ENCODE data around the gene EPHB1. TPM values are rescaled to one million over a fixed set of nuclear protein-coding genes. Genes with fewer than 3 reads are reported as not detected.
"Not testable (repeated sequence)": the region's sequence is repeated elsewhere in the genome, so short reads cannot be mapped to it uniquely, and the experiment has no call there.

EPHB1 gene
- polyA plus RNA-seq, 4 donors, result 4.4 to 5.9 (median 5.7) TPM

DNA sequence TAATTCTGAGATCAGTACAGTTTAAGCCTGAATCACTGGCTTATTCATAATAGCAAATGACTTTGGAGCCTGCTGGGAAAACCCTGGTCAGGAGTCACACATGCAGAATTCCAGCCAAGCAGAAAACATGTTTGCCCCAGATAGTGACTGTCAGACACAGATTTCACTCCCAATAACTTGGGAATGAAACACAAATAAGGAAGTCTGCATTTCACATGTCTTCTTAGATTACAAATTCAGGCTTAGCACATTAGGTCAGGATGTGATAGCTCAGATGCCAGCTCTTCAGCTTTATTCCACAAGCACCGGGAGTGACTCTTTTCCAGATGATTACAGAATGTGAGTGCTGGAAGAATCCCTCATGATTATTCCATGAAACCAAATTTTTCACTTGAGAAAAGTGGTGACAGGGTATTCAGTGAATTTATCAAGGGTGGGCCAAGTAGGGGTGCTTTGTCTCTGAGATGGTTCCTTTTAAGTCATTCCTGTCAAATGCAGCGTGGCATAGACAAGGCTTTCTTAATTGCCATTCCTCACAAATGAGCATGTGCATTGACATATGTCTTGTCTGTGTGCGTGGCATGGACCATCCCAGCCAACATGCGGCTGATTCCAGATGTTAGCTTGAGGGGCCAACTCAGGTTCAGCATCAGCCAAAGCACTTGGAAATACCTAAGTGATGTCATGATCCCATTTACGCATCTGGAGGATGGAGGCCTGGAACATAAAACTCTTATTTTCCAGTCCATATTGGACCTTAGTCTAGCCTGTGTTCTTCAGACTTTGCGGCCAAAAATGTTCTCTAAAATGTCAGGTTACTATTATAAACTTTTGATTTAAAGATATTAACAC lies 191.0 kb downstream of the EPHB1 start:
- no peak for DNase-seq (ENCODE audit: low read depth in 4 of 4, low spot score in 2 of 4)

DNA sequence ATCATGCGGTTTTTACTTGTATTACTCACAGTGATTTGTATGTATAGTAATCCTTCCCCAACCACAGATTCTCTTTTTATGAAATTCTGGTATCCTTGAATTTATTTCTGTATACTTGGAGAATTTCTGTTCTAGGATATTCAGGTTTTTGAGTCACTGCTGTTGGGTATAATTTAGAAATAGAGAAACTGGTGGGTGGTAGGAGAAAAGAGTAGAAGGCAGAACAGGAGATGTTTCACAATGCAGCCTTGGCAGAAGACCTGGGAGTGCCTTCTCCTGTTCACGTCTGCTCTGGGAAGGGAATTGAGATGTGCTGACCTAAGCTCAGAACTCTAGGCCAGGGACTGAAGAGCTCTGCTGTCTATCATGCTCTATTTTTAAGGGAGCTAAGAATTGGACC lies 193.6 kb downstream of the EPHB1 start:
- no peak for DNase-seq (ENCODE audit: low read depth in 4 of 4, low spot score in 2 of 4)

DNA sequence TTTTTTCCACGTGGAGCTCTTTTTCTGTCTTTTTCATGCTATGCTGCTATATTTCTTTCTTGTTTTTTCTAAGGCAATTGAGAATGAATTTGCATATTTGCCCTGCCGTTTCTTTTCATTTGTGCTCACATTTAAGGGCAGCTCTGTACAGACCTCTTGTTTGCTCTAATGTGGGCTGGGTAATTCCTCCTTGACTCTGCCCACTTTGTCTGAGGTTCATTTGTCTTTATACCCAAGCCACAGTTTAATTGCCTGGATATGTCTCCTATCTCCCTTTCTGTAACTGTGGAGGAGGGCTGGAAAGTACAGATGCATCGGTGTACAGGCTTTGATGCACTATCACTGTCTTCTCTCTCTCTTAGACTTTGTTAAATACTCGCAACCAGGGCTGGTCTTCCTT lies 195.9 kb downstream of the EPHB1 start:
- DNase-seq (ENCODE audit: low read depth in 4 of 4, low spot score in 2 of 4), result no peak

DNA sequence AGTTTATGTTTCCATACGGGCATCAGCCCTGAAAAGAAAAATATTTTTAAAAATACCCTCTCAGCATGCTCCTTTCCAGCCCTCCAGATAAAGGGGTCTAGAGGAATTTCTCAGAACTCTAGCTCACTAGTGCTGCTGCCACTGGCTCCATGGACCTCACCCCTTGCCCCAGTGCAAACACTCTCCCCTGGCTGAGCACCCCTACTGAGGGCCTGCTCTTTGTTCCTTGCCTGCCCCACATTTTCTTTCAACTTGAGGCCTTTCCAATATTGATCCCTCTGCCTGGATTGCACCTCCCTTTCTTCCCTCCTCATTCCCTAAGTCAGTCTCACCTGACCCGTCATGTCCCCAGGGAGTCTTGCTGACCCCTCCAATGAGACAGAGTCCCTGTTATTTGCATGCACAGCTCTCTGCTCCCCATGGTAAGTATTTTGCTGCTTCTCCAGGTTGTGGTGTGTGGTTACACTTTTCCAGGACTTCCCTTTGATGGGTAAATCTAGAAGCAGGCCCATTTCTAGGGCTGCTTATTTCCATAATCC lies 196.5 kb downstream of the EPHB1 start:
- DNase-seq (ENCODE audit: low read depth in 4 of 4, low spot score in 2 of 4), result no peak

DNA sequence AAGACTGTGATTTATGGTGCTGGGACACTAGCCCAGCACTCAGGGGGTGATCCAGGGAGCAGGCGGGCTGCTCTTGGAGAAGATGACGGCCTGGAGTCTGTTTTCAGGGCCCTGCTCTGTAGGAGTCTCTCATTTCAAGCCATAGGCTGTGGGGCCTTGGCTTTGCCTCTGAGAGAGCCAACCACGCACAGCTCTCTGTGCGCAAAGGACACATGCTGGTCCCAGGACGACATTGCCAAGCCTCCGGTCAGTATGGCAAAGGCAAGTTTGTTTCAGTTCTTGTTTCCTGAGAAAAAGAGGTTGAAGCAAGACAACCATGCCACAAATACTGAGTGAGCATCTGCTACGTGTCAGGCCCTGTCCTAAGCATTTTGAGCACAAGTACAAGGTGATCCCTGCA lies 197.1 kb downstream of the EPHB1 start:
- DNase-seq (ENCODE audit: low read depth in 4 of 4, low spot score in 2 of 4), result no peak

DNA sequence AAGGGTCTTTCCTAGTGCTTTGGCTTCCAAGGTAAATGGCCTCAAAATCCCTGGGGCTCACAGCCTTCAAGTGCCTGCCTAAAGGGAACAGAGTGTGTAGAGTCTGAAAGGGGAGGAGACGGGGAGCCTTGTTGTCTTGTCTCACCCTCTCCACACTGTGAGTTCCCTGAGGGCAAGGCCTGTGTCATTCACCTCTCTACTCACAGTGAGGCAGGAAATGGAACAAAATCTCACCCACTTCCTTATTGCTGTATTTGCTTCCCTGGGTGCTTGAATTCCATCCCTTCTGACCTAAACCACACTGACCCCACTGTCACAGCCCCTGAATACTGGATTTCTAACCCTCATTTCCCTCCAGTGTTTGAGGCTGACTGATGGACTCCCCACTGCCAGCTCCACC lies 197.5 kb downstream of the EPHB1 start:
- no peak for DNase-seq (ENCODE audit: low read depth in 4 of 4, low spot score in 2 of 4)

DNA sequence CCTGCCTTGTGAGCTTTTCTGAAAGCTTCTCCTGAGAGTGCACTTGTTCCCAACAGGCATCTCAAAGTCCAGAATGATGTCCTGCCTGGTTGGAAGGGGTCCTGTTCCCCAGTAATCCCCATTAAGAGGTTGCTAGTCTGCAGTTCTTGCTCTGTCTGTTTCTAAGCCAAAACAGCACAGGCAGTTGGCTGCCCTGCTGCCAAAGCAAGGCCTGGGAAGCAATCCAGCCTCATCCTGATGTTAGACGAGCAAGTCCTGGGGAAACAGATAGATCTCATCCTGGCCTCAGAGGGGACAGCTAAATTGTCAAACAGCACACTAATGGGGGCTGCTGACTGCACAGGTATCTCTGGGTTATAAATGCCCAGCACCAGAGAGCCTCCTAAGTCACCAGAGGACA lies 198.0 kb downstream of the EPHB1 start:
- no peak for DNase-seq (ENCODE audit: low read depth in 4 of 4, low spot score in 2 of 4)

- no peak for DNase-seq (ENCODE audit: low read depth in 4 of 4, low spot score in 2 of 4)
Measured at GRCh38 chr3:134998158-134998557, 203.1 kb downstream of the EPHB1 start.

GRCh38 chr3:134998855-134999254 lies 203.8 kb downstream of the EPHB1 start:
- DNase-seq (ENCODE audit: low read depth in 4 of 4, low spot score in 2 of 4), result no peak

GRCh38 chr3:135000465-135000864 lies 205.4 kb downstream of the EPHB1 start:
- DNase-seq (ENCODE audit: low read depth in 4 of 4, low spot score in 2 of 4), result no peak

- DNase-seq (ENCODE audit: low read depth in 4 of 4, low spot score in 2 of 4), result not testable (repeated sequence)
Measured at GRCh38 chr3:135005616-135006015, 210.6 kb downstream of the EPHB1 start.

DNA sequence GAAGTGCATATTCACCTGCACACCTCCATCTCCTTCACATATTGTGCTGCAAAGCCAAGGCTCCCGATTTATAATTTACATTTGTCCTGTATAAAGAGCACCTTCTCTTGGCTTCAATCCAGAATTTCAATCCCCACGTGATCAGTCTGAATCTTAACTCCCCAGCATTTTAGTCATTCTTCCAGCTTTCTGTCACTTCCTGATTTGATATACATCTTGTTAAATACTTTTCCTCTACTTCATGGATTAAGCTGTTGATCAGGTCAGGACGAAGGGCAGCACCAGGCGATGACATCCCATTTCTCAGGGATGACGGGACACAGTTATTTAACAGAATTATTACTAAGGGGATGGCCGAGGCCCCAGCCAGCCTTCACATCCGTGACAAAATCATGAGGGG lies 212.5 kb downstream of the EPHB1 start:
- DNase-seq (ENCODE audit: low read depth in 4 of 4, low spot score in 2 of 4), result peak in 1 of 4 donors; percentile 28

GRCh38 chr3:135008326-135008725 lies 213.3 kb downstream of the EPHB1 start:
- no peak for DNase-seq (ENCODE audit: low read depth in 4 of 4, low spot score in 2 of 4)

DNA sequence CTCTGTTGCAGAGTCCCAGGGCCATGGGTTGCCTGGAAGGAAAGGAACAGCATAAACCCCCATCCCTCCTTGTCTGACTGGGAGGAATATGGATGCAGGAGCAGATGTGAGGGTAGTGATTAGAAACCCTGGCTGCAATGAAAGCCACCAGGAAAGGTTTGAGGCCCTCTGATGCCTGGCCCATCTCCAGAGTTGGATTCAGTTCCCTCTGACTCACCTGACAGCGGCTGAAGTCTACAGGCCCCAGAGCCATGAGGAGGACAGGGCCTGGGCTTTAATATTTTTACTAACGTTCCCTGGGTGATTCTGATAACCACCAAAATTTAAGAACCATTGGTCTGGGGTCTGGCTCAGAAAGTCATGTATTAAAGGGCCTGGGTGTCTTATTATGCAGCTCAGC lies 214.0 kb downstream of the EPHB1 start:
- no peak for DNase-seq (ENCODE audit: low read depth in 4 of 4, low spot score in 2 of 4)

DNA sequence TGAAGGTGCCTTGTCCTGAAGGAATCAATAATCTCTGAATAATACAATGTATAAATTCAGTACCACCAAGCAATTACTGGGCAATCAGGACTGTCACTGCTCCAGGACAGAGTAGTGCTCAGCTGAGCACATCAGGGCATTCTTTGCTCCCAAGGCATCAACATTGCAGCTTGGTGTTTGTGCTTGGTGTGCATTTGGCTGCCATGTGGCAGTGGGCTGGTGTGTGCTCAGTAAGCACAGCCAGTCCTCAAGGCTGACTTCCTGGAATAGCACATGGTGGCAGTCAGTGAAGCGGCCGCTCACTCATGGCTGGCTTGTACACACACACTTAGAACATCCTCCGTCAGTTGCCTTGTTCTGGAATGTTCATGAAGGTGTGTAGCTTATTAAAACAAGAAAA lies 217.0 kb downstream of the EPHB1 start:
- no peak for DNase-seq (ENCODE audit: low read depth in 4 of 4, low spot score in 2 of 4)

- DNase-seq (ENCODE audit: low read depth in 4 of 4, low spot score in 2 of 4), result no peak
Measured at GRCh38 chr3:135013206-135013605, 218.1 kb downstream of the EPHB1 start.

DNA sequence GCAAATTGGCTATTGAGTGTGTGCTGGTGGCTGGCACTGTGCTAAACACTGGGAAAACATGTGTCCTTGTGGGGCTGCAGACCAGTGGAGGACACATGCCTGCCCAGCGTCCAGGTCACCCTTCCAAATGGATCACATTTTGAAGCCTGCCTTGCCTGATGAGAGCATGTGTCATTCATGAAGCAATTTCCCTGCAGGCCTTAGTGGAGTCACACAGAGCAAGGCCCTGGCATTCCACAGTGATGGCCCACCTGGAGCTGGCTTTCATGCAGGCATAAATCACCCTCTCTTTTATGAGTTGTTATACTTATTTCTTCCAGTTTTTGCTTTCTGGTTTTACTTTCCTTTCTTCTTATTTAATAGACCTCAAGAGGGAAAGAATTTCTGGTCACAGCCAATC lies 219.5 kb downstream of the EPHB1 start:
- no peak for DNase-seq (ENCODE audit: low read depth in 4 of 4, low spot score in 2 of 4)

DNA sequence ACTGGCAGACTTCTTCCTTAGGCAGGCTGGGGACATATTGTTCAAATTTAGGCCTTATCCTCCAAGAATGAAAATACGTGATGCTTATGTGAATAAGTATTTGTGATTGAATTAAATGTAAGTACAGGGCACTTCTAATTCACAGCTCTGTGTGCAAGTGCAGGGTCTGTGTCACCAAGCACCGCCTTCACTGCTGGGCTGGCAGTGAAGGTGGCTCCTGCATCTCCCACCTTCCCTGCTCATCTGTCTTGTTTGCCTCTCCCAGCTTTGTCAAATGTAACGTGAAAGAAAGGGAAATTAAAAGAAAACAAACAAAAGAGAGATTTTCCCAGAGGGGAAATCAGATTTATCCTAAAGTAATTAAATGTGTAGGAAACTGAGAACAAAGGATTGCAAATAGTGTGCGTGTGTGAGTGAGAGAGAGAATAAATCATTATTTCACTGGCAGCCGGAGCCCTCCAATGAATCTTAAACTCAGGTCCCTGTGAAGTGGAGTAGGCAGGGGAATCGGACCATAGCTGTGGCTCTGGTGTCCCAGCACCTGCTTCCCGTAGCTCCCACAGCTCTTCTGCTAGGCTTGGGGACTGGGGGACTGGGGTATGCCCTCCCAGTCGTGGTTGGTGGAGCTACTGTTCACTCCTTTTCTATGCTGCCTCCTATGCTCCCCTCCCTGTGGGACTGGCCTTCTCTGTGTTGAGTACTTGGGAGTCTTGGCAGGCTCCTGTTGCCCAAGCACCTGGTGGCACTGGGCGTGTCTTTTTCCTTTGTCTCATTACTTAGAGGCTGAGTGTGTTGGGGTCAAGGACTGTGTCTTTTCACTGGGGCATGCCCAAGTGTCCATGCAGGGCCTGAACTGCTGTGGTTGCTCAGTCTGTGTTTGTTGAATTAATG lies 222.2 kb downstream of the EPHB1 start:
- no peak for DNase-seq (ENCODE audit: low read depth in 4 of 4, low spot score in 2 of 4)

DNA sequence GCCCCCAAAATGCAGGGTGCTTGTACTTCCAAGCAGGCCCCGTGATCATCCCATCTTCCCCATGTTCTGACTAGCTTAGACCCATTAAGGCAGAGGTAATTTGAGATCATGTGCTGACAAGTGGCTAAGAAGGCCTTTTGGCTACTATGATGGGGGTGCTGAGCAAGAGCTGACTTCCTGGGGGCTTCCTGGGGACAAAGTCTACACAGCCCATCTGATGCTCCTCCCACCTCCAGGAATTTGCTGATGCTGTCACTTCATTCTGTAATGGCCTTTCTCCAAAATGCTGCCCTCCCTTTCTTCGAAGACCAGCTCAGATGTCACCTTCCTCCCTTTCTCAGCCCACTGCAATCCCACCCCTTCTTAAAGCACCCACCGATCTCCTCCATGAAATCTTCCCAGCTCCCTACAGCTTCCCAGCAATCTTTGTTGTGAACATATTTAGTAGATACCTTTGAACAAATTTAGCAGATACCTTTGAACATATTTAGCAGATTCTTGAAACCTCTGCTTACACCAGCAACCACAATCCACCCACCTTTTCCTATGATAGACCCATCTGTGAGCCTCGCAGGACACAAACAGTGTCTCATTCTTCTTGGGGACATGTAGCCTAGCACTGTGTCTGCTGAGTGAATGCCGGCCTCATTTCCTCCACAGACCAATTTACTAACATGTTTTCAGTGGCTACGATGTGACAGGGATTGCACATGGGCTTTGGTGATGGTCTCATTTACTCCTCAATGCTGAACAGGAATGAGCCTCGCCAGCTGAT lies 223.3 kb downstream of the EPHB1 start:
- no peak for DNase-seq (ENCODE audit: low read depth in 4 of 4, low spot score in 2 of 4)

GRCh38 chr3:135020181-135020580 lies 225.1 kb downstream of the EPHB1 start:
- DNase-seq (ENCODE audit: low read depth in 4 of 4, low spot score in 2 of 4), result no peak

All from left renal cortex interstitium (tissue), 4 donors.